AG09319 (cell line): ENCODE results near the gene KLHDC9.

Experiments used
- DNase-seq: peaks from one replicate; pipeline ENCODE4 v3.0.0-alpha.2; 2010; ENCODE audit warnings: low read depth; ENCODE audit errors: extremely low read depth
- CTCF ChIP-seq: IDR thresholded peaks from 2 replicates; pipeline ENCODE4 v1.5.1; 2011; ENCODE audit warnings: low read depth, mild to moderate bottlenecking, inconsistent platforms, low read length, moderate library complexity

Gene KLHDC9

GRCh38 chr1:161117759-161118581 is 19.8 kb downstream of the KLHDC9 start, which contains the start of the genes NIT1 and PFDN2:
Gene NIT1 (plus strand): TSS chr1:161118105. CDS start chr1:161118177, 72 bp downstream.
Gene PFDN2 (minus strand): TSS chr1:161118037. CDS start chr1:161118026, 11 bp downstream.
- no peak for TF ChIP-seq CTCF
- no peak for DNase-seq

GRCh38 chr1:161119092-161119903 is 21.1 kb downstream of the KLHDC9 start:
- peak; percentile 37 for TF ChIP-seq CTCF
- no peak for DNase-seq

- no peak for DNase-seq
- no peak for TF ChIP-seq CTCF
Observed at GRCh38 chr1:161121042-161121650, 23.0 kb downstream of the KLHDC9 start.

- TF ChIP-seq CTCF: no peak
- no peak for DNase-seq
Observed at GRCh38 chr1:161121834-161122233, 23.7 kb downstream of the KLHDC9 start.

GRCh38 chr1:161122967-161123366 is 24.8 kb downstream of the KLHDC9 start:
- no peak for DNase-seq
- no peak for TF ChIP-seq CTCF

GRCh38 chr1:161127649-161128048 is 29.5 kb downstream of the KLHDC9 start:
- no peak for TF ChIP-seq CTCF
- DNase-seq: no peak
